Lower leg skin (tissue), 4 donors: ENCODE data around the gene EFCAB5. TPM values are rescaled to one million over a fixed set of nuclear protein-coding genes. Genes with fewer than 3 reads are reported as not detected.
"Not testable (repeated sequence)": the region's sequence is repeated elsewhere in the genome, so short reads cannot be mapped to it uniquely, and the experiment has no call there.

Experiments
- DNase-seq, 2 donors: peaks; one replicate each; pipeline ENCODE4 v3.0.0-alpha.2; 2019; ENCODE audit warnings: low spot score in 2 of 2
- H3K4me3 ChIP-seq: fragments of 200-600 bp; sonication (generic); 2 replicates; pipeline ENCODE4 v1.5.1; 2017; ENCODE audit warnings: mild to moderate bottlenecking, low read depth; ENCODE audit not compliant: poor library complexity, severe bottlenecking
- CTCF ChIP-seq, 3 donors: fragments of 450-650 bp; IDR thresholded peaks; one replicate each; pipeline ENCODE4 v1.5.1; 2016; ENCODE audit warnings: antibody characterized with exemption in 3 of 3, mild to moderate bottlenecking in 3 of 3, moderate library complexity in 2 of 3
- POLR2A ChIP-seq, 2 donors: fragments of 450-650 bp; IDR thresholded peaks; one replicate each; pipeline ENCODE4 v1.6.1; 2016 to 2017; ENCODE audit warnings: antibody characterized with exemption in 2 of 2, mild to moderate bottlenecking in 1 of 2, moderate library complexity in 1 of 2
- WGBS, 2 donors: methylation state at CpG; one replicate each; pipeline ENCODE4 v1.1.5; 2018; 5-methylcytosine and 5-hydroxymethylcytosine counted together
- intact Hi-C: fragments of 100-400 bp; cut with DNase I; formaldehyde crosslinking; loops from one replicate; pipeline ENCODE4 v1.15.0; 2023; ENCODE audit warnings: low total_unique reads
- total RNA-seq, 4 donors: library from RNA; depleted of rRNA; stranded (reverse); fragments of >200 nt; gene quantifications; one replicate each; pipeline ENCODE4 v1.1.0, GENCODE V29; 2016

The EFCAB5 gene
- total RNA-seq, result 1 to 10 TPM in 1 of 4 donors, under 1 TPM in 3; 0.46 to 1.0 (median 0.68) TPM

GRCh38 chr17:29941334-29941733 lies at the start of gene EFCAB5:
Gene EFCAB5 (plus strand): TSS chr17:29941634. CDS start chr17:29941797, 163 bp downstream.
- TF ChIP-seq CTCF (IDR thresholded peaks at IDR 0.05), result no peak
- TF ChIP-seq POLR2A (IDR thresholded peaks at IDR 0.05), result no peak
- WGBS, 2 donors, result 61 to 64% methylated on average over 1 of the region's 1 CpG
- intact Hi-C loops, result no loop called here
- no peak within 1 kb of the TSS for H3K4me3 ChIP-seq
- DNase-seq, result no peak

- DNase-seq, result no peak
- no peak for TF ChIP-seq POLR2A (IDR thresholded peaks at IDR 0.05)
- TF ChIP-seq CTCF (IDR thresholded peaks at IDR 0.05), result no peak
- intact Hi-C loops, result no loop called here
- H3K4me3 ChIP-seq, result no peak overlapping the region
These were observed 49.2 kb upstream of the EFCAB5 start for GRCh38 chr17:29892201-29892600.

GRCh38 chr17:29897136-29897535 lies 44.3 kb upstream of the EFCAB5 start:
- H3K4me3 ChIP-seq, intact Hi-C loops, DNase-seq: not testable (repeated sequence)
- 91 to 95% methylated on average over 4 of the region's 4 CpGs for WGBS, 2 donors

- intact Hi-C loops, result no loop called here
- no peak for DNase-seq
- TF ChIP-seq POLR2A (IDR thresholded peaks at IDR 0.05), result no peak
- no peak for TF ChIP-seq CTCF (IDR thresholded peaks at IDR 0.05)
- 84 to 88% methylated on average over 2 of the region's 2 CpGs for WGBS, 2 donors
- H3K4me3 ChIP-seq, result no peak overlapping the region
These were observed 38.0 kb upstream of the EFCAB5 start for GRCh38 chr17:29903471-29903870.

- no peak for DNase-seq
- intact Hi-C loops, result no loop called here
- H3K4me3 ChIP-seq, result no peak overlapping the region
- WGBS, 2 donors, result 82 to 87% methylated on average over 3 of the region's 3 CpGs
- TF ChIP-seq CTCF (IDR thresholded peaks at IDR 0.05) (no peak), POLR2A (IDR thresholded peaks at IDR 0.05) (no peak)
These were observed 36.2 kb upstream of the EFCAB5 start for GRCh38 chr17:29905086-29905878.

- H3K4me3 ChIP-seq, result no peak overlapping the region
- TF ChIP-seq CTCF (IDR thresholded peaks at IDR 0.05), result no peak
- no peak for TF ChIP-seq POLR2A (IDR thresholded peaks at IDR 0.05)
- no peak for DNase-seq
- WGBS, 2 donors, result 98 to 100% methylated on average over 3 of the region's 3 CpGs
- intact Hi-C loops, result no loop called here
These were observed 35.6 kb upstream of the EFCAB5 start for GRCh38 chr17:29905879-29906167.
